Measurements from ENCODE around the gene INSYN2B. TPM values are rescaled to one million over a fixed set of nuclear protein-coding genes. Genes with fewer than 3 reads are reported as not detected.

INSYN2B gene
- total and polyA plus RNA-seq, 2 donors (not counting 1 experiment from before 2014, with no cell fraction given), result not detected

GRCh38 chr5:169944115-169944514, 36.2 kb downstream of the INSYN2B start:
- Histone ChIP-seq H3K27ac (ENCODE audit: low read length in 2 of 2) (no peak overlapping the region), H2AFZ (ENCODE audit: insufficient read depth, low read depth, low read length, poor library complexity, severe bottlenecking) (no peak overlapping the region), H3K9ac (ENCODE audit: low read length) (no peak overlapping the region), H3K4me2 (replicated peaks; ENCODE audit: low read depth, low read length, poor library complexity, severe bottlenecking) (no peak overlapping the region), H3K36me3 (replicated peaks in 1 of 2; ENCODE audit: control extremely low read depth in 1 of 2, control insufficient read depth in 1 of 2, extremely low read depth in 1 of 2, insufficient read depth in 2 of 2, low read length in 1 of 2) (peaks cover 8 to 24% of the 10 kb centered on the region in 2 experiments), H3K4me3 (ENCODE audit: control extremely low read depth in 1 of 5, extremely low read depth in 1 of 5, insufficient read depth in 1 of 5, low read depth in 2 of 5, low read length in 4 of 5) (no peak overlapping the region), H4K20me1 (ENCODE audit: control insufficient read depth, insufficient read depth, low read length, poor library complexity, severe bottlenecking) (peaks cover 23% of the 10 kb centered on the region), H3K4me1 (ENCODE audit: control insufficient read depth in 2 of 2, insufficient read depth in 2 of 2, low read length in 2 of 2) (no peaks in the 10 kb centered on the region), H3K27me3 (replicated peaks in 1 of 4; ENCODE audit: control extremely low read depth in 1 of 4, control insufficient read depth in 3 of 4, insufficient read depth in 4 of 4, low read length in 3 of 4) (no peaks in the 10 kb centered on the region), H3K79me2 (ENCODE audit: control insufficient read depth, insufficient read depth, low read length) (peaks cover 12% of the 10 kb centered on the region), H3K9me3 (ENCODE audit: control extremely low read depth in 1 of 3, control insufficient read depth in 2 of 3, insufficient read depth in 1 of 3, low read length in 2 of 3) (no peaks in the 10 kb centered on the region)
- CTCF ChIA-PET, result no interaction called here
- TF ChIP-seq, protein P1, sequence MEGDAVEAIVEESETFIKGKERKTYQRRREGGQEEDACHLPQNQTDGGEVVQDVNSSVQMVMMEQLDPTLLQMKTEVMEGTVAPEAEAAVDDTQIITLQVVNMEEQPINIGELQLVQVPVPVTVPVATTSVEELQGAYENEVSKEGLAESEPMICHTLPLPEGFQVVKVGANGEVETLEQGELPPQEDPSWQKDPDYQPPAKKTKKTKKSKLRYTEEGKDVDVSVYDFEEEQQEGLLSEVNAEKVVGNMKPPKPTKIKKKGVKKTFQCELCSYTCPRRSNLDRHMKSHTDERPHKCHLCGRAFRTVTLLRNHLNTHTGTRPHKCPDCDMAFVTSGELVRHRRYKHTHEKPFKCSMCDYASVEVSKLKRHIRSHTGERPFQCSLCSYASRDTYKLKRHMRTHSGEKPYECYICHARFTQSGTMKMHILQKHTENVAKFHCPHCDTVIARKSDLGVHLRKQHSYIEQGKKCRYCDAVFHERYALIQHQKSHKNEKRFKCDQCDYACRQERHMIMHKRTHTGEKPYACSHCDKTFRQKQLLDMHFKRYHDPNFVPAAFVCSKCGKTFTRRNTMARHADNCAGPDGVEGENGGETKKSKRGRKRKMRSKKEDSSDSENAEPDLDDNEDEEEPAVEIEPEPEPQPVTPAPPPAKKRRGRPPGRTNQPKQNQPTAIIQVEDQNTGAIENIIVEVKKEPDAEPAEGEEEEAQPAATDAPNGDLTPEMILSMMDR (IDR thresholded peaks at IDR 0.05), result no peak
- TF ChIP-seq EZH2 (IDR thresholded peaks at IDR 0.05; ENCODE audit: borderline replicate concordance, insufficient read depth, low read depth, low read length, poor library complexity, severe bottlenecking), result no peak
- Mint-ChIP-seq H3K4me3 (no peak overlapping the region), H3K27me3 (no peaks in the 10 kb centered on the region), H3K4me1 (peaks cover 13% of the 10 kb centered on the region), H3K27ac (peak overlapping the region; percentile 46), H3K9me3 (ENCODE audit: insufficient read depth) (no peaks in the 10 kb centered on the region)
- POLR2A ChIA-PET, result interaction anchor here (0.6 kb wide), 1 partner anchor 165 kb away, joined by 4 read pairs; no protein-coding TSS in a partner anchor
- DNase-seq, result no peak
- WGBS (ENCODE audit: insufficient coverage), result 89% methylated on average over 5 of the region's 6 CpGs
- intact Hi-C loops (cut with micrococcal nuclease), result no loop called here
- ATAC-seq (ENCODE audit: low read depth), result no peak

GRCh38 chr5:169943026-169943425, 37.3 kb downstream of the INSYN2B start:
- H2AFZ ChIP-seq (ENCODE audit: insufficient read depth, low read depth, low read length, poor library complexity, severe bottlenecking), result no peak overlapping the region
- H3K27me3 ChIP-seq (replicated peaks in 1 of 4; ENCODE audit: control extremely low read depth in 1 of 4, control insufficient read depth in 3 of 4, insufficient read depth in 4 of 4, low read length in 3 of 4), result no peaks in the 10 kb centered on the region
- peaks cover 12% of the 10 kb centered on the region for H3K79me2 ChIP-seq (ENCODE audit: control insufficient read depth, insufficient read depth, low read length)
- no peak overlapping the region for H3K4me3 Mint-ChIP-seq
- H3K27ac Mint-ChIP-seq, result no peak overlapping the region
- no CpG with 5 or more reads among the region's 4 CpGs for WGBS (ENCODE audit: insufficient coverage)
- intact Hi-C loops (cut with micrococcal nuclease), result no loop called here
- peaks cover 13% of the 10 kb centered on the region for H3K4me1 Mint-ChIP-seq
- no peak for DNase-seq
- POLR2A ChIA-PET, result no interaction called here
- CTCF ChIA-PET, result no interaction called here
- peaks cover 2 to 14% of the 10 kb centered on the region in 2 experiments for H3K36me3 ChIP-seq (replicated peaks in 1 of 2; ENCODE audit: control extremely low read depth in 1 of 2, control insufficient read depth in 1 of 2, extremely low read depth in 1 of 2, insufficient read depth in 2 of 2, low read length in 1 of 2)
- H3K27me3 Mint-ChIP-seq, result no peaks in the 10 kb centered on the region
- no peak for ATAC-seq (ENCODE audit: low read depth)
- H3K9ac ChIP-seq (ENCODE audit: low read length), result no peak overlapping the region
- no peaks in the 10 kb centered on the region for H3K9me3 ChIP-seq (ENCODE audit: control extremely low read depth in 1 of 3, control insufficient read depth in 2 of 3, insufficient read depth in 1 of 3, low read length in 2 of 3)
- H4K20me1 ChIP-seq (ENCODE audit: control insufficient read depth, insufficient read depth, low read length, poor library complexity, severe bottlenecking), result peaks cover 20% of the 10 kb centered on the region
- no peaks in the 10 kb centered on the region for H3K9me3 Mint-ChIP-seq (ENCODE audit: insufficient read depth)
- H3K4me3 ChIP-seq (ENCODE audit: control extremely low read depth in 1 of 5, extremely low read depth in 1 of 5, insufficient read depth in 1 of 5, low read depth in 2 of 5, low read length in 4 of 5), result no peak overlapping the region
- no peak overlapping the region for H3K4me2 ChIP-seq (replicated peaks; ENCODE audit: low read depth, low read length, poor library complexity, severe bottlenecking)
- TF ChIP-seq, protein P1 (IDR thresholded peaks at IDR 0.05), result no peak
- TF ChIP-seq EZH2 (IDR thresholded peaks at IDR 0.05; ENCODE audit: borderline replicate concordance, insufficient read depth, low read depth, low read length, poor library complexity, severe bottlenecking), result no peak
- H3K4me1 ChIP-seq (ENCODE audit: control insufficient read depth in 2 of 2, insufficient read depth in 2 of 2, low read length in 2 of 2), result no peaks in the 10 kb centered on the region
- no peak overlapping the region for H3K27ac ChIP-seq (ENCODE audit: low read length in 2 of 2)

All from B cell (primary cell).